ENCODE data around the gene FAM169A. TPM values are rescaled to one million over a fixed set of nuclear protein-coding genes. Genes with fewer than 3 reads are reported as not detected.
"Not testable (repeated sequence)": the region's sequence is repeated elsewhere in the genome, so short reads cannot be mapped to it uniquely, and the experiment has no call there.

The FAM169A gene
- total RNA-seq, 2 donors from 2014 or later, result 1.1 to 2.2 TPM

- Histone ChIP-seq H3K9me3 (no peaks in the 10 kb centered on the region), H3K4me3 (no peak overlapping the region), H3K4me1 (ENCODE audit: control insufficient read depth in 1 of 2, low read depth in 2 of 2) (no peaks in the 10 kb centered on the region), H3K27me3 (replicated peaks; ENCODE audit: insufficient read depth) (no peaks in the 10 kb centered on the region), H3K27ac (no peak overlapping the region), H3K36me3 (no peaks in the 10 kb centered on the region)
- ATAC-seq (ENCODE audit: insufficient number of reproducible peaks, low FRiP score, low read depth) (no peak), DNase-seq (ENCODE audit: low spot score) (no peak)
- TF ChIP-seq CTCF (IDR thresholded peaks at IDR 0.05), result no peak
Observed at GRCh38 chr5:74810915-74811314, 55.3 kb downstream of the FAM169A start.

- no peak for ATAC-seq (ENCODE audit: insufficient number of reproducible peaks, low FRiP score, low read depth)
- no peak overlapping the region for H3K4me3 ChIP-seq
- DNase-seq (ENCODE audit: low spot score), result no peak
- no peak for TF ChIP-seq CTCF (IDR thresholded peaks at IDR 0.05)
- no peaks in the 10 kb centered on the region for H3K36me3 ChIP-seq
- no peak overlapping the region for H3K27ac ChIP-seq
- no peaks in the 10 kb centered on the region for H3K4me1 ChIP-seq (ENCODE audit: control insufficient read depth in 1 of 2, low read depth in 2 of 2)
- H3K9me3 ChIP-seq, result no peaks in the 10 kb centered on the region
- no peaks in the 10 kb centered on the region for H3K27me3 ChIP-seq (replicated peaks; ENCODE audit: insufficient read depth)
Observed at GRCh38 chr5:74801941-74802340, 64.2 kb downstream of the FAM169A start.

GRCh38 chr5:74801197-74801596 is 65.0 kb downstream of the FAM169A start:
- Histone ChIP-seq H3K36me3 (no peaks in the 10 kb centered on the region), H3K27me3 (replicated peaks; ENCODE audit: insufficient read depth) (no peaks in the 10 kb centered on the region)
- DNase-seq (ENCODE audit: low spot score), result no peak

GRCh38 chr5:74798977-74799911 is 66.9 kb downstream of the FAM169A start:
- ATAC-seq (ENCODE audit: insufficient number of reproducible peaks, low FRiP score, low read depth), result no peak
- no peak overlapping the region for H3K27ac ChIP-seq
- no peak for TF ChIP-seq CTCF (IDR thresholded peaks at IDR 0.05)

More at GRCh38 chr5:74801197-74801596, 65.0 kb downstream of the FAM169A start:
- no peak for ATAC-seq (ENCODE audit: insufficient number of reproducible peaks, low FRiP score, low read depth)
- Histone ChIP-seq H3K4me1 (ENCODE audit: control insufficient read depth in 1 of 2, low read depth in 2 of 2) (no peaks in the 10 kb centered on the region), H3K9me3 (no peaks in the 10 kb centered on the region), H3K4me3 (no peak overlapping the region), H3K27ac (no peak overlapping the region)
- no peak for TF ChIP-seq CTCF (IDR thresholded peaks at IDR 0.05)

GRCh38 chr5:74791669-74792068 is 74.5 kb downstream of the FAM169A start:
- H3K27me3 ChIP-seq (replicated peaks; ENCODE audit: insufficient read depth); H3K9me3 ChIP-seq; H3K36me3 ChIP-seq; DNase-seq (ENCODE audit: low spot score); H3K4me1 ChIP-seq (ENCODE audit: control insufficient read depth in 1 of 2, low read depth in 2 of 2); ATAC-seq (ENCODE audit: insufficient number of reproducible peaks, low FRiP score, low read depth); H3K27ac ChIP-seq; H3K4me3 ChIP-seq: not testable (repeated sequence)

More at GRCh38 chr5:74798977-74799911, 66.9 kb downstream of the FAM169A start:
- no peaks in the 10 kb centered on the region for H3K27me3 ChIP-seq (replicated peaks; ENCODE audit: insufficient read depth)
- H3K4me1 ChIP-seq (ENCODE audit: control insufficient read depth in 1 of 2, low read depth in 2 of 2), result no peaks in the 10 kb centered on the region
- DNase-seq (ENCODE audit: low spot score), result no peak
- no peaks in the 10 kb centered on the region for H3K36me3 ChIP-seq
- no peaks in the 10 kb centered on the region for H3K9me3 ChIP-seq
- H3K4me3 ChIP-seq, result no peak overlapping the region
